B cell (primary cell): ENCODE data around the gene TPGS2.

Experiments
- CTCF ChIP-seq: fragments of 200-600 bp; IDR thresholded peaks from one replicate; pipeline ENCODE4 v1.8.0; 2022; ENCODE audit warnings: antibody characterized with exemption, mild to moderate bottlenecking
- EZH2 ChIP-seq: IDR thresholded peaks from 2 replicates; pipeline ENCODE4 v1.6.1; 2012; ENCODE audit warnings: borderline replicate concordance, low read depth, mild to moderate bottlenecking, moderate library complexity, low read length; ENCODE audit not compliant: insufficient read depth, poor library complexity, severe bottlenecking

- TF ChIP-seq CTCF (no peak), EZH2 (no peak)
Measured at GRCh38 chr18:36867056-36867455, 38.3 kb upstream of the TPGS2 start.
